ENCODE measurements around the gene DLEC1. TPM values are rescaled to one million over a fixed set of nuclear protein-coding genes. Genes with fewer than 3 reads are reported as not detected.
"Not testable (repeated sequence)": the region's sequence is repeated elsewhere in the genome, so short reads cannot be mapped to it uniquely, and the experiment has no call there.

Gene DLEC1
- total RNA-seq, 1 donor from 2014 or later: 0.54 TPM

DNA sequence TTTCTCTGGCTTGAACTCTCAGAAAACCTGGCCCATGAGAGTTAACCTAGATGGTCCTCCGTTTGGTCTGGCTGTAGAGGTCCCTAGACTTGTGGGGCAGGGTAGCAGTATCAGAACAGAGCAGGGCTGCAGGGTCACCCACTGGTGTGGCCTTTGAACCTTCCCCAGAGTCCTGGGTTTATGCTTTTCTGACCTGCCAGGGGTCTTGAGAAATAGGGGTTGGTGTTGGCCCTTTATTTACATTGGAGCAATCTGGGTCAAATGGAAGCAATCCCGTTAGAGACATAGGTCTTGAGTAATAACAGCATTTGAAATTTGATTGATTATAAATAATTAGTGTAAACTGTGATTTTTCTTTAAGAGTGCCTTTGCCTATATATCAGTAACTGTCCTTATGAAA lies 23.8 kb downstream of the DLEC1 start:
- Mint-ChIP-seq H3K4me1 (ENCODE audit: low read depth, unreplicated experiment) (no peaks in the 10 kb centered on the region), H3K9me3 (ENCODE audit: unreplicated experiment) (peaks cover 15% of the 10 kb centered on the region), H3K27ac (ENCODE audit: unreplicated experiment) (no peak overlapping the region), H3K36me3 (ENCODE audit: low read depth, unreplicated experiment) (no peaks in the 10 kb centered on the region), H3K27me3 (ENCODE audit: low read depth, unreplicated experiment) (peaks cover 14% of the 10 kb centered on the region), H3K4me3 (ENCODE audit: unreplicated experiment) (no peak overlapping the region)
- Histone ChIP-seq H3K4me1 (ENCODE audit: insufficient read depth, low read length) (no peaks in the 10 kb centered on the region), H3K4me2 (ENCODE audit: low read length) (no peak overlapping the region), H3K36me3 (ENCODE audit: insufficient read depth, low read length) (no peaks in the 10 kb centered on the region), H4K20me1 (ENCODE audit: insufficient read depth, low read length) (no peaks in the 10 kb centered on the region), H3K9me3 (ENCODE audit: insufficient read depth, low read depth, low read length) (no peaks in the 10 kb centered on the region), H2AFZ (ENCODE audit: low read depth, low read length) (no peak overlapping the region), H3K79me2 (ENCODE audit: insufficient read depth, low read length) (no peaks in the 10 kb centered on the region), H3K27ac (ENCODE audit: low read depth, low read length) (no peak overlapping the region), H3K27me3 (ENCODE audit: insufficient read depth, low read length) (peaks cover 7% of the 10 kb centered on the region), H3K4me3 (ENCODE audit: insufficient read depth, low read depth, low read length) (no peak overlapping the region), H3K9ac (ENCODE audit: low read length) (no peak overlapping the region)
- DNase-seq (ENCODE audit: low read depth) (no peak), FAIRE-seq (no peak)
- no peak for TF ChIP-seq EZH2 (IDR thresholded peaks at IDR 0.05; ENCODE audit: insufficient read depth, low read length)
- TF ChIP-seq, protein P1, sequence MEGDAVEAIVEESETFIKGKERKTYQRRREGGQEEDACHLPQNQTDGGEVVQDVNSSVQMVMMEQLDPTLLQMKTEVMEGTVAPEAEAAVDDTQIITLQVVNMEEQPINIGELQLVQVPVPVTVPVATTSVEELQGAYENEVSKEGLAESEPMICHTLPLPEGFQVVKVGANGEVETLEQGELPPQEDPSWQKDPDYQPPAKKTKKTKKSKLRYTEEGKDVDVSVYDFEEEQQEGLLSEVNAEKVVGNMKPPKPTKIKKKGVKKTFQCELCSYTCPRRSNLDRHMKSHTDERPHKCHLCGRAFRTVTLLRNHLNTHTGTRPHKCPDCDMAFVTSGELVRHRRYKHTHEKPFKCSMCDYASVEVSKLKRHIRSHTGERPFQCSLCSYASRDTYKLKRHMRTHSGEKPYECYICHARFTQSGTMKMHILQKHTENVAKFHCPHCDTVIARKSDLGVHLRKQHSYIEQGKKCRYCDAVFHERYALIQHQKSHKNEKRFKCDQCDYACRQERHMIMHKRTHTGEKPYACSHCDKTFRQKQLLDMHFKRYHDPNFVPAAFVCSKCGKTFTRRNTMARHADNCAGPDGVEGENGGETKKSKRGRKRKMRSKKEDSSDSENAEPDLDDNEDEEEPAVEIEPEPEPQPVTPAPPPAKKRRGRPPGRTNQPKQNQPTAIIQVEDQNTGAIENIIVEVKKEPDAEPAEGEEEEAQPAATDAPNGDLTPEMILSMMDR (IDR thresholded peaks at IDR 0.05; ENCODE audit: insufficient read depth, low read depth, low read length): no peak

DNA sequence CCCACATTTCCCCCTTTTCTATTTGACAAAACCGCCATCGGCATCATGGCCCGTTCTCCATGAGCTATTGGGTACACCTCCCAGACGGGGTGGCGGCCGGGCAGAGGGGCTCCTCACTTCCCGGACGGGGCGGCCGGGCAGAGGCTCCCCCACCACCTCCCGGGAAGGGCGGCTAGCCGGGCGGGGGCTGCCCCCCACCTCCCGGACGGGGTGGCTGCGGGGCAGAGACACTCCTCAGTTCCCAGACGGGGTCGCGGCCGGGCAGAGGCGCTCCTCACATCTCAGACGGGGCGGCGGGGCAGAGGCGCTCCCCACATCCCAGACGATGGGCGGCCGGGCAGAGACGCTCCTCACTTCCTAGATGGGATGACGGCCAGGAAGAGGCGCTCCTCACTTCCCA lies 25.4 kb downstream of the DLEC1 start:
- H2AFZ ChIP-seq (ENCODE audit: low read depth, low read length); H3K4me1 Mint-ChIP-seq (ENCODE audit: low read depth, unreplicated experiment); H3K4me2 ChIP-seq (ENCODE audit: low read length); H3K4me3 ChIP-seq (ENCODE audit: insufficient read depth, low read depth, low read length); H3K79me2 ChIP-seq (ENCODE audit: insufficient read depth, low read length); H3K36me3 ChIP-seq (ENCODE audit: insufficient read depth, low read length); DNase-seq (ENCODE audit: low read depth); H3K4me3 Mint-ChIP-seq (ENCODE audit: unreplicated experiment); H3K27ac Mint-ChIP-seq (ENCODE audit: unreplicated experiment); H3K9me3 ChIP-seq (ENCODE audit: insufficient read depth, low read depth, low read length); H4K20me1 ChIP-seq (ENCODE audit: insufficient read depth, low read length); H3K9ac ChIP-seq (ENCODE audit: low read length); H3K4me1 ChIP-seq (ENCODE audit: insufficient read depth, low read length); FAIRE-seq; H3K36me3 Mint-ChIP-seq (ENCODE audit: low read depth, unreplicated experiment); H3K27me3 ChIP-seq (ENCODE audit: insufficient read depth, low read length); H3K27ac ChIP-seq (ENCODE audit: low read depth, low read length): not testable (repeated sequence)
- Mint-ChIP-seq H3K27me3 (ENCODE audit: low read depth, unreplicated experiment) (peaks cover 13% of the 10 kb centered on the region), H3K9me3 (ENCODE audit: unreplicated experiment) (peaks cover 15% of the 10 kb centered on the region)

DNA sequence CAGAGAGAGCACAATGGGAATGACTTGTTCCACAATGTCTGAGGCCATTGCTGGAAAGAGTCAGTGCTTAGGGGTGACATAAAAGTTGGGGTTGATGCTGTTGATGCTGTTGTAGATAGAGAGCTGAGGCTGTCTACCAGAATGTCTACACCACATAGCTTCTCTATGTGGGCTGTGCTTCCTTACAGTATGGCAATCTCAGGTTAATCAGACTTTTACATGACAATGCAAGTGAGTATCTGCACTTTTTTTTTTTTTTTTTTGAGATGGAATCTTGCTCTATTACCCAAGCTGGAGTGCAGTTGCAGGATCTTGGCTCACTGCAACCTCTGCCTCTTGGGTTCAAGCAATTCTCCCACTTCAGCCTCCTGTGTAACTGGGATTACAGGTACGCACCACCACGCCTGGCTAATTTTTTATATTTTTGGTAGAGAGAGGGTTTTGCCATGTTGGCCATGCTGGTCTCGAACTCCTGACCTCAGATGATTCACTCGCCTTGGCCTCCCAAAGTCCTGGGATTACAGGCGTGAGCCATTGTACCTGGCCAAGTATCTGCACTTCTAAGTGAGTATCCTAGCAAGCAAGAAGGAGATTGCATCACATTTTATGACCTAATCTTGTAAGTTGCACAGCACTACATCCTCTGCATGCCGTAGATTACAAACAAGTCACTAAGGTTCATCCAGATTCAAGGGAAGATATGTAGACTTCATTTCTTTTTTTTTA lies 28.7 kb downstream of the DLEC1 start:
- Histone ChIP-seq H3K9ac (ENCODE audit: low read length) (no peak overlapping the region), H2AFZ (ENCODE audit: low read depth, low read length) (no peak overlapping the region), H3K4me2 (ENCODE audit: low read length) (no peak overlapping the region), H3K9me3 (ENCODE audit: insufficient read depth, low read depth, low read length) (no peaks in the 10 kb centered on the region), H3K79me2 (ENCODE audit: insufficient read depth, low read length) (no peaks in the 10 kb centered on the region), H3K36me3 (ENCODE audit: insufficient read depth, low read length) (no peaks in the 10 kb centered on the region), H3K4me3 (ENCODE audit: insufficient read depth, low read depth, low read length) (no peak overlapping the region), H3K27ac (ENCODE audit: low read depth, low read length) (no peak overlapping the region), H4K20me1 (ENCODE audit: insufficient read depth, low read length) (no peaks in the 10 kb centered on the region), H3K27me3 (ENCODE audit: insufficient read depth, low read length) (peaks cover 7% of the 10 kb centered on the region), H3K4me1 (ENCODE audit: insufficient read depth, low read length) (no peaks in the 10 kb centered on the region)
- FAIRE-seq (no peak), DNase-seq (ENCODE audit: low read depth) (no peak)
- no peaks in the 10 kb centered on the region for H3K36me3 Mint-ChIP-seq (ENCODE audit: low read depth, unreplicated experiment)
- peaks cover 8% of the 10 kb centered on the region for H3K9me3 Mint-ChIP-seq (ENCODE audit: unreplicated experiment)
- TF ChIP-seq, protein P1 (IDR thresholded peaks at IDR 0.05; ENCODE audit: insufficient read depth, low read depth, low read length): no peak
- TF ChIP-seq EZH2 (IDR thresholded peaks at IDR 0.05; ENCODE audit: insufficient read depth, low read length): no peak
- H3K4me3 Mint-ChIP-seq (ENCODE audit: unreplicated experiment): no peak overlapping the region
- no peaks in the 10 kb centered on the region for H3K27me3 Mint-ChIP-seq (ENCODE audit: low read depth, unreplicated experiment)
- H3K27ac Mint-ChIP-seq (ENCODE audit: unreplicated experiment): no peak overlapping the region
- no peaks in the 10 kb centered on the region for H3K4me1 Mint-ChIP-seq (ENCODE audit: low read depth, unreplicated experiment)
